Measurements from ENCODE around the gene TSPAN9. TPM values are rescaled to one million over a fixed set of nuclear protein-coding genes. Genes with fewer than 3 reads are reported as not detected.

The TSPAN9 gene
- polyA plus RNA-seq, 3 donors = 0.15 to 0.34 (median 0.25) TPM

GRCh38 chr12:3223601-3224529 is 146.7 kb downstream of the TSPAN9 start:
- Histone ChIP-seq H3K79me2 (ENCODE audit: insufficient read depth, low read length) (no peaks in the 10 kb centered on the region), H3K4me2 (replicated peaks; ENCODE audit: extremely low read depth, low read length, poor library complexity, severe bottlenecking) (no peak overlapping the region), H3K27me3 (ENCODE audit: control insufficient read depth in 2 of 2, insufficient read depth in 2 of 2, low read length in 2 of 2) (no peaks in the 10 kb centered on the region), H4K20me1 (ENCODE audit: insufficient read depth, low read length) (no peaks in the 10 kb centered on the region), H3K36me3 (replicated peaks in 1 of 2; ENCODE audit: control insufficient read depth in 1 of 2, insufficient read depth in 2 of 2, low read length in 2 of 2) (no peaks in the 10 kb centered on the region), H3K4me3 (replicated peaks in 1 of 3; ENCODE audit: low read depth in 2 of 3, low read length in 3 of 3) (no peak overlapping the region), H3K4me1 (ENCODE audit: control insufficient read depth in 1 of 2, insufficient read depth in 2 of 2, low read length in 2 of 2) (peaks cover 8 to 10% of the 10 kb centered on the region in 2 donors), H2AFZ (ENCODE audit: insufficient read depth, low read depth, low read length, poor library complexity, severe bottlenecking) (no peak overlapping the region), H3K9me3 (replicated peaks in 1 of 2; ENCODE audit: control insufficient read depth in 1 of 2, insufficient read depth in 1 of 2, low read length in 2 of 2) (peaks cover 0 to 5% of the 10 kb centered on the region in 2 donors), H3K27ac (ENCODE audit: low read depth in 1 of 2, low read length in 2 of 2) (no peak overlapping the region), H3K9ac (ENCODE audit: insufficient read depth, low read length, poor library complexity, severe bottlenecking) (no peak overlapping the region)
- no peak for DNase-seq
- Mint-ChIP-seq H3K4me1 (peaks cover 12% of the 10 kb centered on the region), H3K9me3 (peaks cover 0 to 5% (median 1%) of the 10 kb centered on the region in 7 donors), H3K4me3 (no peak overlapping the region), H3K36me3 (no peaks in the 10 kb centered on the region), H3K27me3 (ENCODE audit: low read depth in 3 of 3) (peaks cover 3 to 8% (median 5%) of the 10 kb centered on the region in 3 donors), H3K27ac (no peak overlapping the region)
- no peak for TF ChIP-seq CTCF (IDR thresholded peaks at IDR 0.05)
- WGBS (ENCODE audit: insufficient coverage) = 90% methylated on average over 12 of the region's 18 CpGs
- intact Hi-C loops (cut with micrococcal nuclease) = no loop called here

- Histone ChIP-seq H3K9ac (ENCODE audit: insufficient read depth, low read length, poor library complexity, severe bottlenecking) (no peak overlapping the region), H3K27me3 (ENCODE audit: control insufficient read depth in 2 of 2, insufficient read depth in 2 of 2, low read length in 2 of 2) (no peaks in the 10 kb centered on the region), H3K4me2 (replicated peaks; ENCODE audit: extremely low read depth, low read length, poor library complexity, severe bottlenecking) (no peak overlapping the region), H3K9me3 (replicated peaks in 1 of 2; ENCODE audit: control insufficient read depth in 1 of 2, insufficient read depth in 1 of 2, low read length in 2 of 2) (peaks cover 0 to 5% of the 10 kb centered on the region in 2 donors), H4K20me1 (ENCODE audit: insufficient read depth, low read length) (no peaks in the 10 kb centered on the region), H3K4me3 (replicated peaks in 1 of 3; ENCODE audit: low read depth in 2 of 3, low read length in 3 of 3) (no peak overlapping the region), H3K4me1 (ENCODE audit: control insufficient read depth in 1 of 2, insufficient read depth in 2 of 2, low read length in 2 of 2) (peaks cover 8 to 10% of the 10 kb centered on the region in 2 donors), H3K79me2 (ENCODE audit: insufficient read depth, low read length) (no peaks in the 10 kb centered on the region), H3K36me3 (replicated peaks in 1 of 2; ENCODE audit: control insufficient read depth in 1 of 2, insufficient read depth in 2 of 2, low read length in 2 of 2) (no peaks in the 10 kb centered on the region), H2AFZ (ENCODE audit: insufficient read depth, low read depth, low read length, poor library complexity, severe bottlenecking) (no peak overlapping the region), H3K27ac (ENCODE audit: low read depth in 1 of 2, low read length in 2 of 2) (no peak overlapping the region)
- no peak for DNase-seq
- intact Hi-C loops (cut with micrococcal nuclease) = no loop called here
- peaks cover 11% of the 10 kb centered on the region for H3K4me1 Mint-ChIP-seq
- no peak for TF ChIP-seq CTCF (IDR thresholded peaks at IDR 0.05)
- H3K4me3 Mint-ChIP-seq = no peak overlapping the region
- WGBS (ENCODE audit: insufficient coverage) = 71% methylated on average over 18 of the region's 19 CpGs
- H3K27me3 Mint-ChIP-seq (ENCODE audit: low read depth in 3 of 3) = peaks cover 3 to 8% (median 5%) of the 10 kb centered on the region in 3 donors
- no peak overlapping the region for H3K27ac Mint-ChIP-seq
- peaks cover 0 to 6% (median 3%) of the 10 kb centered on the region in 7 donors for H3K9me3 Mint-ChIP-seq
- no peaks in the 10 kb centered on the region for H3K36me3 Mint-ChIP-seq
Measured at GRCh38 chr12:3224530-3224903, 147.3 kb downstream of the TSPAN9 start.
